Upper lobe of left lung (tissue), 4 donors: ENCODE data around the gene MGMT.

Source experiments
- POLR2A ChIP-seq, 4 donors: fragments of 450-650 bp; IDR thresholded peaks; one replicate each; pipeline ENCODE4 v1.5.1; 2016 to 2017; ENCODE audit warnings: antibody characterized with exemption in 4 of 4, mild to moderate bottlenecking in 2 of 4
- TF ChIP-seq, protein P1 (sequence below), 6 experiments: fragments of 450-650 bp in 4 of 6; fragments of 200-600 bp in 2 of 6; sonication (generic) in 2 of 6; IDR thresholded peaks; one replicate each; pipeline ENCODE4 v1.5.1; 2016 to 2019; ENCODE audit warnings: antibody characterized with exemption in 6 of 6

DNA sequence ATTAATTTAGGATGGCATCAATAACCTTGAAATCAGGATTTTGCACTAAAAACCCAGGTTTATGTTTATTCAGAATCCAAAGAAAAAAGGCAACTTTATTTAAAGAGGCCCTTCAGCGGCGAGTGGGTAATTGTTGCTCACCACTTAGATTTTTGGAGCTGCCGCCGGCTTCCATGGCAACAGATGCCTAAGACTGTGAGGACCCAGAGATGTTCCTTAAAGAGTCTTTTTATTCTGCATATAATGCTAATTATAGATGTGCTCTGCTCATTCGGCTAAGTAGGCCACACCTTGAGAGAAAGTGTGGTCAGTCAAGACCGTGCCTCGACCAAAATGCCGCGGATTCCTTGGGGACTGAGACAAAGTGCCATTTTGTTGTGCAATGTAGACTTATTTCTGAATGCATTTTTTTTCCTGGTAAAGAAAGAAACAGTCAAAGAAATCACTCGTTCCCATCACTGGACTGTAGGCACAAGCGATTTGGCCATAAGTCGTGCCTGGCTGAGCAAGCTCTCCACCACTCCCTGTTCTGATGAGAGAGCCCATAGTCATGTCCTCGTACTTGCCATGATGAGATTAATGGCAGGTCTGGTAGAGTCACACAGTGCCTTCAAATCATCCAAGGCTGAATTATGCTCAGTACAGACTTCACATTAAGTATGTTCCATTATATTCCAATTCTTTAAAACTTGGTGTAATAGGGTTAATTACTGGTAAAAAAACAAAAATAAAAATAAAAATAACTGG lies 21.4 kb upstream of the MGMT start:
- TF ChIP-seq, protein P1, sequence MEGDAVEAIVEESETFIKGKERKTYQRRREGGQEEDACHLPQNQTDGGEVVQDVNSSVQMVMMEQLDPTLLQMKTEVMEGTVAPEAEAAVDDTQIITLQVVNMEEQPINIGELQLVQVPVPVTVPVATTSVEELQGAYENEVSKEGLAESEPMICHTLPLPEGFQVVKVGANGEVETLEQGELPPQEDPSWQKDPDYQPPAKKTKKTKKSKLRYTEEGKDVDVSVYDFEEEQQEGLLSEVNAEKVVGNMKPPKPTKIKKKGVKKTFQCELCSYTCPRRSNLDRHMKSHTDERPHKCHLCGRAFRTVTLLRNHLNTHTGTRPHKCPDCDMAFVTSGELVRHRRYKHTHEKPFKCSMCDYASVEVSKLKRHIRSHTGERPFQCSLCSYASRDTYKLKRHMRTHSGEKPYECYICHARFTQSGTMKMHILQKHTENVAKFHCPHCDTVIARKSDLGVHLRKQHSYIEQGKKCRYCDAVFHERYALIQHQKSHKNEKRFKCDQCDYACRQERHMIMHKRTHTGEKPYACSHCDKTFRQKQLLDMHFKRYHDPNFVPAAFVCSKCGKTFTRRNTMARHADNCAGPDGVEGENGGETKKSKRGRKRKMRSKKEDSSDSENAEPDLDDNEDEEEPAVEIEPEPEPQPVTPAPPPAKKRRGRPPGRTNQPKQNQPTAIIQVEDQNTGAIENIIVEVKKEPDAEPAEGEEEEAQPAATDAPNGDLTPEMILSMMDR (IDR thresholded peaks at IDR 0.05), result no peak
- TF ChIP-seq POLR2A (IDR thresholded peaks at IDR 0.05), result no peak
